Measurements from ENCODE around the gene EPHB2.

DNA sequence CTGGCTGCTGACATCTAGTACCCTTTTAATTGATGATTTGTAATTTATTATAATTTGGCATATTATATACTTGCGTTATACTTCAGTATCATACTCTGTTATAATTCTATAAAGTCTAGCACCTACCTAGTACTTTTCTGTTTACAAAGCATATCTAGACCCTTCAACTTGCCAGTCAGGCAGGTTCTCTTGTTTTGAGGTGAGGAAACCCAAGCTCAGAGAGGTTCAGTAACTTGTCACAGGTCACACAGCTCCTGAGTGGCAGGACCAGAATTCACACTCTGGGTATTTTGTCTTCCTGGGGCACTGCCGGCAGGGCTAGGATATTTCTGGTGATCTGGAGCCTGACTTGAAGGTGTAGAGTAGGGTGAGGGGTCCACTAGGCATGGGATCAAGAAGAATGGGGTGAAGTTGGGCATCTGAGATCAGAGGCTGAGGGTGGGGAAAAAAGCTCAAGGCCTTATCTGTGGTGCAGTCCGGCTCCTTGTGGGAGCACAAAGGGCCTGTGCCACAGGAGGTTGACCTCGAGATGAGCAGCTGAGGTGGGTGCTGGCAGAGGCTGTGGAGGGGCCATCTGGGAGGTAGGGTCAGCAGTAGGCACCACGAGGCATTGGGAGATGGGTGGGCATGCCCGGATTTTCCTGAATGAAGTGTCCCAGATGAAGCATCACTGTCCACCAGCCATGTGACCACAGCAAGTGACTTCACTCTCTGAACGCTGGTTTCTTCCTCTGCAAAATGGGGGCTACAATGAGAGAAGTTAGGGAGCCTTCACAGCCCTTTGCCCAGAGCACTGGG is 102.6 kb downstream of the EPHB2 start:
- no peak for TF ChIP-seq CTCF (IDR thresholded peaks at IDR 0.05; ENCODE audit: low read length)
- no peak for TF ChIP-seq EZH2 (optimal IDR thresholded peaks at IDR 0.05; ENCODE audit: low read depth, low read length)
- no peak for TF ChIP-seq EZH2phosphoT487 (IDR thresholded peaks at IDR 0.05; ENCODE audit: low read length)

Data from MM.1S (cell line).